Spleen (tissue), 7 donors: ENCODE results near the gene RNF133.

Experiments used
- POLR2A ChIP-seq, 3 donors: fragments of 450-650 bp; IDR thresholded peaks; one replicate each; pipeline ENCODE4 v1.5.1; 2017; ENCODE audit warnings: antibody characterized with exemption in 3 of 3, mild to moderate bottlenecking in 1 of 3
- POLR2AphosphoS5 ChIP-seq, 3 donors: sonication (generic); formaldehyde crosslinking; IDR thresholded peaks; one replicate each; pipeline ENCODE4 v1.5.1; 2017; ENCODE audit warnings: antibody characterized with exemption in 3 of 3
- TF ChIP-seq, protein P1 (sequence below), 11 experiments: fragments of 200-600 bp in 7 of 11; fragments of 450-650 bp in 4 of 11; sonication (generic) in 4 of 11; IDR thresholded peaks in 8 of 11; conservative IDR thresholded peaks in 3 of 11; 1 replicate in 7 of 11; 2 replicates in 4 of 11; pipeline versions ENCODE4 v1.4.0 to v1.8.0; 2016 to 2021; ENCODE audit warnings: antibody characterized with exemption in 11 of 11, inconsistent platforms in 4 of 11, mild to moderate bottlenecking in 1 of 11
- donor health status: DM: no; HTN: no; CAD: no; lungs with moderate emphysema.
- donor health status: DM: no; HTN: no; CAD: no.
- donor health status: DM: no; HTN: no; CAD: no.

DNA sequence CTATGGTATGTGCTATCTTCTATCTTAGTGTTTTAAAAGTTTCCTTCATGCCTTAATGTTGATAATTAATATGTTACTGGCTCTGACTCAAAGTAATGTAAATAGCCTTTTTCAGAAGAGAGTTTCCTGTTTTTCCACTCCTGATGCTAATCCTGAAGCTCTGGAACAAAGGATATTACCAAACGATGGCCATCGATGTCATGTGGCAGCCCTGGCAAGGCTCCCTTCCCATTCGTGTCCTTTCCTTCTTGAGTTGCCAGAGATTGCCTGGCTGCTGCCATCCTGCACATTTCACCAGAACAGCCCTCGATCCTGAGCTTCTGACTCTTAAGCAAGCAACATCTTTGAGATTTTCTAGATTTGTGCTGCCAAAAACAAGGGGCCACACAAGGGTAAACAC lies 46.0 kb downstream of the RNF133 start:
- TF ChIP-seq POLR2A (IDR thresholded peaks at IDR 0.05) (no peak), POLR2AphosphoS5 (IDR thresholded peaks at IDR 0.05) (no peak)
- TF ChIP-seq, protein P1, sequence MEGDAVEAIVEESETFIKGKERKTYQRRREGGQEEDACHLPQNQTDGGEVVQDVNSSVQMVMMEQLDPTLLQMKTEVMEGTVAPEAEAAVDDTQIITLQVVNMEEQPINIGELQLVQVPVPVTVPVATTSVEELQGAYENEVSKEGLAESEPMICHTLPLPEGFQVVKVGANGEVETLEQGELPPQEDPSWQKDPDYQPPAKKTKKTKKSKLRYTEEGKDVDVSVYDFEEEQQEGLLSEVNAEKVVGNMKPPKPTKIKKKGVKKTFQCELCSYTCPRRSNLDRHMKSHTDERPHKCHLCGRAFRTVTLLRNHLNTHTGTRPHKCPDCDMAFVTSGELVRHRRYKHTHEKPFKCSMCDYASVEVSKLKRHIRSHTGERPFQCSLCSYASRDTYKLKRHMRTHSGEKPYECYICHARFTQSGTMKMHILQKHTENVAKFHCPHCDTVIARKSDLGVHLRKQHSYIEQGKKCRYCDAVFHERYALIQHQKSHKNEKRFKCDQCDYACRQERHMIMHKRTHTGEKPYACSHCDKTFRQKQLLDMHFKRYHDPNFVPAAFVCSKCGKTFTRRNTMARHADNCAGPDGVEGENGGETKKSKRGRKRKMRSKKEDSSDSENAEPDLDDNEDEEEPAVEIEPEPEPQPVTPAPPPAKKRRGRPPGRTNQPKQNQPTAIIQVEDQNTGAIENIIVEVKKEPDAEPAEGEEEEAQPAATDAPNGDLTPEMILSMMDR (IDR thresholded peaks at IDR 0.05 in 8 of 11, conservative IDR thresholded peaks at IDR 0.05 in 3 of 11): no peak
